GM12878 (cell line): ENCODE results near the gene PDCD6IP. TPM values are rescaled to one million over a fixed set of nuclear protein-coding genes. Genes with fewer than 3 reads are reported as not detected.
A peak's percentile ranks its signal among the peaks of the same experiment; 100 is the strongest.

Experiments
- ATAC-seq: fragments of 200-7000 bp; cut with Tn5 transposase; 3 replicates; pipeline ENCODE4 v1.9.1; 2020; ENCODE audit warnings: mild to moderate bottlenecking, moderate library complexity
- BruUV-seq: library from RNA; stranded (reverse); fragments of 400-500 nt; replicated peaks from 2 replicates; lab custom pipeline; 2021; lab: Mats Ljungman, UMichigan
- CTCF ChIA-PET: fragments of 300-600 bp; sonication (Branson Sonifier 250); formaldehyde crosslinking; extraction: SDS; loops from one replicate; lab custom pipeline; 2021; ENCODE audit warnings: inconsistent platforms; lab: Yijun Ruan, JAX
- POLR2A ChIA-PET: fragments of 350-600 bp; formaldehyde crosslinking; extraction: SDS; loops from one replicate; lab custom pipeline; 2021; ENCODE audit warnings: inconsistent platforms; lab: Charles Lee
- RAD21 ChIA-PET: fragments of 300-600 bp; sonication (Branson Sonifier 250); formaldehyde crosslinking; loops from one replicate; lab custom pipeline; 2023; ENCODE audit warnings: antibody characterized with exemption; ENCODE audit not compliant: unreplicated experiment; lab: Charles Lee
- SMC1A ChIA-PET: fragments of 300-600 bp; sonication (Branson Sonifier 250); formaldehyde crosslinking; loops from one replicate; lab custom pipeline; 2023; ENCODE audit not compliant: unreplicated experiment, uncharacterized antibody; lab: Charles Lee
- DNase-seq: peaks from one replicate; pipeline ENCODE4 v3.0.0-alpha.2; 2011; ENCODE audit warnings: low read depth, low spot score
- FAIRE-seq: peaks from 3 replicates; lab custom pipeline; 2011; peaks lifted over from hg19 to GRCh38; lab: Jason Lieb, UNC
- H2AFZ ChIP-seq: 2 replicates; pipeline ENCODE4 v1.6.0; 2011; ENCODE audit warnings: low read depth, low read length, control low read depth; ENCODE audit not compliant: control insufficient read depth
- H3K27ac ChIP-seq: 2 replicates; pipeline ENCODE4 v1.5.1; 2011; ENCODE audit warnings: control low read depth; ENCODE audit not compliant: control insufficient read depth, insufficient read depth
- H3K27me3 ChIP-seq, 2 experiments: replicated peaks in 1 of 2; 2 replicates each; pipeline versions ENCODE4 v1.6.0 to v1.6.1; 2011; ENCODE audit warnings: low read length in 1 of 2; ENCODE audit not compliant: control insufficient read depth in 2 of 2, insufficient read depth in 2 of 2
- H3K36me3 ChIP-seq, 2 experiments: 2 replicates each; pipeline ENCODE4 v1.5.1; 2011; ENCODE audit warnings: low read length in 1 of 2; ENCODE audit not compliant: control insufficient read depth in 2 of 2, insufficient read depth in 2 of 2
- H3K4me1 ChIP-seq: 2 replicates; pipeline ENCODE4 v1.6.1; 2011; ENCODE audit warnings: mild to moderate bottlenecking, low read length, moderate library complexity, mixed read lengths; ENCODE audit not compliant: control insufficient read depth, insufficient read depth
- H3K4me2 ChIP-seq: 2 replicates; pipeline ENCODE4 v1.6.0; 2011; ENCODE audit warnings: control low read depth; ENCODE audit not compliant: control insufficient read depth, insufficient read depth
- H3K4me3 ChIP-seq: fragments of 200-600 bp; sonication (generic); 2 replicates; pipeline ENCODE4 v1.5.1; 2016
- H3K79me2 ChIP-seq: 2 replicates; pipeline ENCODE4 v1.6.0; 2011; ENCODE audit warnings: low read length; ENCODE audit not compliant: control insufficient read depth, insufficient read depth
- H3K9ac ChIP-seq: 2 replicates; pipeline ENCODE4 v1.8.0; 2011; ENCODE audit warnings: low read length, control low read depth, mixed read lengths; ENCODE audit not compliant: control insufficient read depth, insufficient read depth
- H3K9me3 ChIP-seq: replicated peaks from 3 replicates; pipeline ENCODE4 v1.5.1; 2011; ENCODE audit warnings: mild to moderate bottlenecking, low read length; ENCODE audit not compliant: control insufficient read depth, insufficient read depth
- H4K20me1 ChIP-seq: 2 replicates; pipeline ENCODE4 v1.6.0; 2011; ENCODE audit not compliant: control insufficient read depth, insufficient read depth
- BMI1 ChIP-seq: fragments of 450-650 bp; IDR thresholded peaks from 2 replicates; pipeline ENCODE4 v1.6.1; 2016; ENCODE audit warnings: mild to moderate bottlenecking, moderate library complexity, borderline replicate concordance
- CTCF ChIP-seq, 3 experiments: IDR thresholded peaks in 2 of 3; conservative IDR thresholded peaks in 1 of 3; 2 replicates each; pipeline ENCODE4 v1.5.1; 2011; ENCODE audit warnings: low read depth in 3 of 3, low read length in 3 of 3, mild to moderate bottlenecking in 3 of 3, control low read depth in 2 of 3, moderate library complexity in 2 of 3, inconsistent platforms in 1 of 3, mixed read lengths in 1 of 3; ENCODE audit not compliant: control insufficient read depth in 2 of 3, insufficient read depth in 1 of 3; ENCODE audit errors: extremely low read depth in 1 of 3
- ELK1 ChIP-seq: IDR thresholded peaks from 2 replicates; pipeline ENCODE4 v1.6.1; 2012; ENCODE audit warnings: low read depth, low read length, improper control_type of control experiment
- NR2C1 ChIP-seq: fragments of 450-650 bp; IDR thresholded peaks from 2 replicates; pipeline ENCODE4 v1.6.1; 2017; ENCODE audit warnings: antibody characterized with exemption, mild to moderate bottlenecking, moderate library complexity
- RAD21 ChIP-seq: IDR thresholded peaks from 2 replicates; pipeline ENCODE4 v1.6.1; 2011; ENCODE audit warnings: mild to moderate bottlenecking, low read depth, low read length, moderate library complexity; ENCODE audit not compliant: insufficient read depth
- SMC3 ChIP-seq: IDR thresholded peaks from 2 replicates; pipeline ENCODE4 v1.6.1; 2011; ENCODE audit warnings: low read length, improper control_type of control experiment, borderline replicate concordance
- SUPT20H ChIP-seq: IDR thresholded peaks from 2 replicates; pipeline ENCODE4 v1.6.1; 2011; ENCODE audit warnings: low read depth, mild to moderate bottlenecking, low read length, moderate library complexity, borderline replicate concordance; ENCODE audit not compliant: control insufficient read depth
- WGBS: methylation state at CpG from one replicate; pipeline ENCODE4 v1.1.6; 2016; ENCODE audit warnings: low lambda C conversion rate; ENCODE audit not compliant: insufficient replicate concordance, insufficient coverage; ENCODE audit errors: missing lambda C conversion rate; 5-methylcytosine and 5-hydroxymethylcytosine counted together
- in situ Hi-C: fragments of 300-500 bp; cut with MboI; formaldehyde crosslinking; loops from 9 replicates; pipeline ENCODE4 v1.14.3; 2018; ENCODE audit warnings: mixed read lengths
- intact Hi-C: fragments of 100-400 bp; cut with micrococcal nuclease; formaldehyde crosslinking; loops from one replicate; pipeline ENCODE4 v1.14.2; 2022; ENCODE audit not compliant: unreplicated experiment
- polyA plus RNA-seq, 11 experiments: library from polyadenylated mRNA; depleted of rRNA in 4 of 11; unstranded in 6 of 11; stranded (reverse) in 5 of 11; fragments of >200 nt; fragmentation: Nextera tagmentation in 4 of 11; fragmentation: Illumina TruSeq in 1 of 11; extraction: Ambion mirVana in 4 of 11; extraction: Trizol in 1 of 11; gene quantifications; 1 replicate in 1 of 11; 2 replicates in 10 of 11; pipeline versions ENCODE4 v1.2.1 to v1.2.3, GENCODE V29; 2011 to 2016; ENCODE audit warnings: inconsistent platforms in 2 of 11, missing spikeins in 2 of 11, low read depth in 1 of 11
- total RNA-seq, 4 experiments: library from RNA; depleted of rRNA in 3 of 4; stranded (reverse); fragments of >200 nt in 3 of 4; fragmentation: Illumina TruSeq in 1 of 4; extraction: Trizol in 1 of 4; gene quantifications; 2 replicates each; pipeline versions ENCODE4 v1.2.1 to v1.2.3, GENCODE V29; 2013 to 2021

The PDCD6IP gene
- total and polyA plus RNA-seq, 10 of the 15 experiments (the other 5 are each of a cell fraction or from before 2014, with no cell fraction given), result 16.0 to 169 (median 81.2) TPM

GRCh38 chr3:33883538-33883950, 85.1 kb downstream of the PDCD6IP start:
- RAD21 ChIA-PET, result interaction anchor here (0.8 to 3.0 kb wide), 15 partner anchors 9 to 898 kb away, joined by 3 to 66 read pairs (median 3); no protein-coding TSS in a partner anchor
- peak overlapping the region; percentile 30 for H3K4me2 ChIP-seq
- H3K36me3 ChIP-seq, result no peaks in the 10 kb centered on the region
- H3K4me1 ChIP-seq, result peaks cover 4% of the 10 kb centered on the region; the same call in 1 of the 2 replicates
- in situ Hi-C loops (loop anchor here (5.0 kb wide), 1 partner anchor 799 kb away; no protein-coding TSS in a partner anchor), intact Hi-C loops (loop anchor here (1.0 to 10.0 kb wide), 4 partner anchors 134 to 801 kb away; no protein-coding TSS in a partner anchor)
- no peak overlapping the region for H3K9ac ChIP-seq
- SMC1A ChIA-PET, result interaction anchor here (0.6 to 3.2 kb wide), 21 partner anchors 9 to 809 kb away, joined by 3 to 60 read pairs (median 3); no protein-coding TSS in a partner anchor
- POLR2A ChIA-PET, result no interaction called here
- peak; percentile 64 for ATAC-seq
- TF ChIP-seq BMI1, result no peak
- TF ChIP-seq ELK1, result no peak
- peak; percentile 63 to 77 (median 75) for TF ChIP-seq CTCF (IDR thresholded peaks at IDR 0.05 in 2 of 3, conservative IDR thresholded peaks at IDR 0.05 in 1 of 3; ENCODE audit: control insufficient read depth in 2 of 3, extremely low read depth in 1 of 3, insufficient read depth in 1 of 3, low read depth in 3 of 3, low read length in 3 of 3)
- no peak for TF ChIP-seq SUPT20H
- TF ChIP-seq SMC3, result peak; percentile 69
- TF ChIP-seq NR2C1, result no peak
- peak; percentile 78 for TF ChIP-seq RAD21
- H3K4me3 ChIP-seq, result no peak overlapping the region
- WGBS, result 2% methylated on average over 6 of the region's 6 CpGs
- CTCF ChIA-PET, result interaction anchor here (0.6 to 11.1 kb wide), 42 partner anchors 9 to 1138 kb away, joined by 3 to 170 read pairs (median 4); partner anchors contain the start of gene PDCD6IP
- no peak for DNase-seq
- H3K27ac ChIP-seq, result no peak overlapping the region
- no peaks in the 10 kb centered on the region for H3K79me2 ChIP-seq
- no peaks in the 10 kb centered on the region for H3K9me3 ChIP-seq
- BruUV-seq, result no TSS peak
- H3K27me3 ChIP-seq, result no peaks in the 10 kb centered on the region
- no peaks in the 10 kb centered on the region for H4K20me1 ChIP-seq
- peak; percentile 84 for FAIRE-seq
- peak overlapping the region; percentile 64 for H2AFZ ChIP-seq
